NCI-H2081 treated with DMSO at 0.1 percent for 48 hours (cell line): ENCODE measurements around the gene MUC16.

Experiments used
- DNase-seq: peaks from one replicate; lab custom pipeline; 2025; lab: John Stamatoyannopoulos, UW

The MUC16 gene

DNA sequence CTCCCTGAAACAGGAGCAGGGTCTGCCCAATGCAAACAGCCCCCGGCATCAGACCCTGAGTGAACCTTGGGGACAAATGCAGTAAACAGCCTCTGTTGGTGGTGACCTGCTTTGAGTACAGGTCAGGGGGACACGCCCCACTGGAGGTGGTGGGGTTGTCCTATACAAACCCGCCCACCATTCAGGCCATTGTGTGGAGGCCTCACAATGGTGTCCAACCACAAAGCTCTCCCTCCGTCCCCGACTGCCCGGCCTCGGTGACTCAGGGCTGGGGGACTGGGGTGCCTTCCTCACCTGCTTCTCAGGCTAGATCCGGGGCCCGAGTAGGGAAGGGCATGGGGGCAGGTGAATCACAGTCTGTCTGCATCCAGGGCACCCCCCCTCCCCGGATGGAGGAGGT, 1.5 kb downstream of the MUC16 start:
- no peak for DNase-seq

DNA sequence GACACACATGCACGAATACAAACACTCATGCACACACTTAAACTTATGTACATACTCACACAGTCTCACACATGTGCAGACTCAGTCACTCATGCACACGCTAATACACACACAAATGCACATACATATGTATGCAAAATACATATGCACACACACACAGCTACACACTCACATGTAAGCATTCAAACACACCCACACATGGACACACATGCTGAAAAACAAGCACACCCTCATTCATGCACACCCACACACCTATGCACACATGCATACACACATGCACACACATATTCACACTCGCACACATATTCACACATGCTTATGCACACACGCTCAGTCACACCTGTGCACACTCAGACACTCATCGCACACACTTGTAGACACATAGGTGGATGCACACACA, 9.3 kb downstream of the MUC16 start:
- DNase-seq: no peak

DNA sequence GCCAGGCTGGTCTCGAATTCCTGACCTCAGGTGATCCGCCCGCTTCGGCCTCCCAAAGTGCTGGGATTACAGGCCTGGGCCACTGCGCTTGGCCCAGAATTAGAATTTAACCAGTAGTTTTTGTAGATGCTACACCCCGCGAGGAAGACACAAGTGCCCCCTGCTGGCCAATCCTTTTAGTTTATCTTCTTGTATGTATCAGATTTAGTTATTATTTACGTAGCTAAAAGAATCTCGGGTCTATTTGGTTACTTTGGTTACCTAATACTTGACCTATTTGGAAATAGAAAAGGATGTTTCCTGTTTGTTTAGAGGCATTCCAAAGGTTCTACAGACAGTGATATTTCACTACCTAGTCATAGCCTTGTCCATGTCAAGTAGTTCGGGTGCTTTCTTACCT, 22.0 kb downstream of the MUC16 start:
- DNase-seq: no peak

DNA sequence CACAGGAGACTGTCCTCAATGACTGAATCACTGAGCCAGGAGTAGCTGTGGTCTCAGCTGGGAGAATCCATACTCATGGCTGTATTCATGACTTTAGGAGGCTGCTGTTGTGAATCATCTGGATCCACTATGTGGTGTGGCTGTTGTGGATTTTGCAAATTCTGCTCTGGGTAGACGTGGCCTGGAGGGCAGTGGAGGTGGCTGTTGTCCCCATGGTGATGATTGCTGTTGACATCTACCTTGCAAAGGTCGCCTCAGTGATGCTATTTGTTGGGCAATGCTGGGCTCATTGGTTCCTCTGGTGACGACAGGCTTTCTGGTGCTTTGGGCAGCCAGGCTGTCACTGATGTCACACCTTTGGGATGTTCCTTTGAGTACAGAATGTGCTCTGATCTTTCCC, 23.9 kb downstream of the MUC16 start:
- no peak for DNase-seq

DNA sequence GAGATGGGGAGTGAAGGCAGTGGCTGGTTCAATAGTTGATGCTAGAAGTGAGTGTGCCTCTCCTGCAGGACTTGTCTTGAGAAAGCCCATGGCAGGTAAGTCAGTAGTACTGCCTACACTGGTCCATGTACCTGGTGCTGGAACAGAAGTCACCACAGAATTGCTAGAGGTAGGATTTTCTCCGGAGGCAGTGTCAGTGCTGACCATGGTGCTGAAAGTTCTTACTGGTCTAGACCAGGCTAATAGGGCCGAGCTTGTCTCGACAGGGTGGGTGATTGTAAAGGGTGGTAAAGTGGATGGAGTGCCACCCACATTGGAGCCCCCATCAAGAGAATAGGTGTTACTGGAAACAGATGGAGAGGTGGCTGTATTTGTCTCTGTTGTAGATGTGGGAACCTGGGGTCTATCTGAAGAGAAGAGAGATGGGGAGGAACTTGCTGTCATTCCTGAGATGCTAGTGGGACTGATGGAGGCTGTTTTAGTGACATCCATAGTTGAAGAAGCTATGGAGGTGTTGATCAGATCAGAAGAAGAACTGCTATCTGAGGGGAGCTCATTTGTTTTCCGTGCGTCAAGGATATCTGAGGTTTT, 36.6 kb downstream of the MUC16 start:
- no peak for DNase-seq

DNA sequence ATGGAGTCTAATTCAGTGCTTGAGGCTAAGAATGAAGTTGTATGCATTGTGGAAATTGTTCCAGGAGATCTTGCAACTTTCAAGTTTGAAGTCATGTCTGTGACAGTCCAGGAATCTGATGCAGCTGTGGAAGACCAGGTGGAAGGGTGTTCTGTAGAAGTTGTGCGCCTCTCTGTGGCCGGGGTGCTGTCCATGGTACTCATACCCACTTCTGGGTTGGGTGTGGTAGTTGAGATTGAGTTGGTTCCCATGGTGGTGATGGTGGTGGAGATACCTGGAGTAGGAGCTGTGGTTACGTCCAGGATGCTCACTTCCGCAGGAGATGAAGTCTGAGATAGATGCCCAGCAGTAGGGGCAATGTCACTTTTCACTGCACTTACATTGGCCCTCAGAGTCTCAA, 44.3 kb downstream of the MUC16 start:
- no peak for DNase-seq
